Fibroblast of the aortic adventitia (primary cell): ENCODE measurements around the gene ACER2. TPM values are rescaled to one million over a fixed set of nuclear protein-coding genes. Genes with fewer than 3 reads are reported as not detected.
A peak's percentile ranks its signal among the peaks of the same experiment; 100 is the strongest.

Source experiments
- DNase-seq: peaks from one replicate; pipeline ENCODE4 v3.0.0-alpha.2; 2010; ENCODE audit warnings: low read depth
- H3K4me3 ChIP-seq: 2 replicates; pipeline ENCODE4 v1.5.1; 2011; ENCODE audit warnings: low read depth, mild to moderate bottlenecking, control low read depth, low read length, moderate library complexity
- total RNA-seq: library from RNA; depleted of rRNA; stranded (reverse); fragments of >200 nt; gene quantifications from 2 replicates; pipeline ENCODE4 v1.2.3, GENCODE V29; 2012; ENCODE audit warnings: low replicate concordance
- TF ChIP-seq, protein P1 (sequence below): IDR thresholded peaks from 2 replicates; pipeline ENCODE4 v1.5.1; 2011; ENCODE audit warnings: mild to moderate bottlenecking, low read length, control low read depth, inconsistent platforms; ENCODE audit not compliant: insufficient read depth

Gene ACER2
- total RNA-seq, 1 donor = 2.4 TPM

DNA sequence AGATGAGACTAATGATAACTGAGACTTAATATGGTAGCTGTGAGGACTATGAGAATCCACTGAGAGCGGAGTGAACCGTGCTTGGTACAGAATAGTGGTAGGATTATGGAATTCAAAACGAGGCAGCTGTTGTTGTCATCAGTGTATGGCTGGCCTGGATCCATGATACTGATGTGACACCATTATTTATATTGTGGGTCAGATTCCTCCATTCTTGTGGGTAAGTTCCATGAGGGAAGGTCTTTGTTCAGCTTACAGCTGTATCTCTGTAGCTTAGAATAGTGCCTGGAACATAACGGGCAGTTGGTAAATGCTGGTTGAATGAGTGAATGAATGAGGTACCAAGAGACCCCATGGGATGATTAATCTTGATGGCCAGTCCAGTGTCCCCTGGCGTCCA, 61.8 kb downstream of the ACER2 start:
- TF ChIP-seq, protein P1, sequence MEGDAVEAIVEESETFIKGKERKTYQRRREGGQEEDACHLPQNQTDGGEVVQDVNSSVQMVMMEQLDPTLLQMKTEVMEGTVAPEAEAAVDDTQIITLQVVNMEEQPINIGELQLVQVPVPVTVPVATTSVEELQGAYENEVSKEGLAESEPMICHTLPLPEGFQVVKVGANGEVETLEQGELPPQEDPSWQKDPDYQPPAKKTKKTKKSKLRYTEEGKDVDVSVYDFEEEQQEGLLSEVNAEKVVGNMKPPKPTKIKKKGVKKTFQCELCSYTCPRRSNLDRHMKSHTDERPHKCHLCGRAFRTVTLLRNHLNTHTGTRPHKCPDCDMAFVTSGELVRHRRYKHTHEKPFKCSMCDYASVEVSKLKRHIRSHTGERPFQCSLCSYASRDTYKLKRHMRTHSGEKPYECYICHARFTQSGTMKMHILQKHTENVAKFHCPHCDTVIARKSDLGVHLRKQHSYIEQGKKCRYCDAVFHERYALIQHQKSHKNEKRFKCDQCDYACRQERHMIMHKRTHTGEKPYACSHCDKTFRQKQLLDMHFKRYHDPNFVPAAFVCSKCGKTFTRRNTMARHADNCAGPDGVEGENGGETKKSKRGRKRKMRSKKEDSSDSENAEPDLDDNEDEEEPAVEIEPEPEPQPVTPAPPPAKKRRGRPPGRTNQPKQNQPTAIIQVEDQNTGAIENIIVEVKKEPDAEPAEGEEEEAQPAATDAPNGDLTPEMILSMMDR = no peak
- DNase-seq = no peak
- no peak overlapping the region for H3K4me3 ChIP-seq

DNA sequence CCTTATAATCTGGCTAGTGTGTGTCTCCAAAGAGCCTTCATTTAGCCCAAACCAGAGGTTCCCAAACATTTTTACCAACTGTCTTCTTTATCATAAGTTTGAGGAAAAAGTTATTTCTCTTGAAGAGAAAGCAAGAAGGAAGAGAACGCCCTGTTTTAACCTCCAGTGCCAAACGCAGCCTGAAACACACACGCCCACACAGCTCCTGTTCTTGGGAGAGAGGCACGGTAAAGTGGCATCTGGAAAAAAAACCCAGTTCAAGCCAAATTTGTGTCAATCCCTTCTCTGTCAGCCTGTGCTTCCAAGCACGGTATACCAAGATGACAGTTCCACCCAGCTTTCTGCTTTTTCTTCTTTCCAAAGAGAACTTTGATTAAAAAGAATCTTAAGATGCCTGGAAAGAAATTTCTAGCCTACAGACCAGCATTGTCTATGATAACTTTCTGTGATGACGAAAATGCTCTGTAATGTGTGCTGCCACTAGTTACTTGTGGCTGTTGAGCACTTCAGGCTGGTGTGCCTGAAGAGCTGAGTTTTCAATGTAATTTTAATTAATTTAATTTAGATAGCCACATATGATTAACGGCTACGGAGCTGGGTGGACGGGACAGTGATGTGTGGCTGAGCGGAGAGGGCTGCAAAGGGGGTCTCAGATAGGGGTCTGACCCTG, 62.3 kb downstream of the ACER2 start:
- DNase-seq = peak; percentile 39
- TF ChIP-seq, protein P1 = no peak
- peak overlapping the region; percentile 2 for H3K4me3 ChIP-seq

DNA sequence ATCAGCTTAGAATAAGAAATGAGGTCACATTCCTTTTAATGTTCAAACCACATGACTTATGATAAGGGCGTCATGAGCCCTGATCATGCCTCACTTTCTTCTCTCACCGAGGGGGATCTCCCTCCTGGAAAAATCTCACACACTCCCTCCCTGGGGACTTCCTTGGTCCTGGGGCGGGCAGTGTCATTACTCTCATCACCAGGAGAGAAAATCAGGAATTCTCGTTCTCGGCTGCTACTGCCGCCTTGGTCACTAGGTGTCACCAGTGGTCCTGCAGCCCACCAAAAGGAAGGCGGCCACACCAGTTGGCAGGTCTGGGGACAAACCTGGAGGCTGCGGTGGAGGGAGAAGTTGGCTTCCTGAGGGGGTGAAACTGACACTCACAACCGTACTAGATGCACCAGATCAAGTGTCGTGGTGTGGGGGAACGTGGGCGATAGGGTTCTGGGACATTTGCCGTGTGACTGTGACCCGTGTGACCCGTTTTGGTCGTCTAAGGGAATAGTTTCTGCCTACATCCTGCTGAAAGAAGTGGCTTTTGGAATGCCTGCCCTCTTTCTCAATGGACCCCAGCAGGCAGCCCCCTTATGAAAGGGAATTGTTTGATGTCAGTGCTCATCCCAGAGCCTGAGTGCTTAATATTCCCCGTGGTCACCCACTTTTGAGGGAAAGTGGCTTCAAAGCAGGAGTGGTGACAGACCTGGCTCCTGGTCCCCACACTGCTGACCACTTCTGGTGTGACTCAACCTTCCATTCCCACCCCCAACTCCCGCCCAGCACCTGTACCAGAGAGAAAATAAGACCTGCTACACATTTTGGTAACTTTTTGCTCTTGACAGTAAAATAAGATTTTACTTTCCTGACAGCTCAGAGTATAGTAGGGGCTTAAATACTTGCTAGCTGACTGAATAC, 63.2 kb downstream of the ACER2 start:
- H3K4me3 ChIP-seq = no peak overlapping the region
- TF ChIP-seq, protein P1 = peak; percentile 89
- peak; percentile 57 for DNase-seq

DNA sequence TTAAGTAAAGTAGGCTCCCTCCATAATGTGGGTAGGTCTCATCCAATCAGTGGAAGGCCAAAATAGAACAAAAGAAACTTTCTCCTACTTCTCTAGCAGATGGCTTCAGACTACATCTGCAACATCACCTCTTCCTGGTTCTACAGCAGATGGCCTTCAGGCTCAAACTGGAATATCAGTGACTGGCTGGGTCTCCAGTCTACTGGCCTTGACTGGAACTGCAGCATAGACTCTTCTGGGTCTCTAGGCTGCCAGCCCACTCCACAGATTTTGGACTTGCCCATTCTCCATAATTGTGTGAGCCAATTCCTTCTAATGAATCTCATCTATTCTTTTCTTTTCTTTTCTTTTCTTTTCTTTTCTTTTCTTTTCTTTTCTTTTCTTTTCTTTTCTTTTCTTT, 64.8 kb downstream of the ACER2 start:
- DNase-seq = no peak
- TF ChIP-seq, protein P1 = peak; percentile 19
- H3K4me3 ChIP-seq = no peak overlapping the region

DNA sequence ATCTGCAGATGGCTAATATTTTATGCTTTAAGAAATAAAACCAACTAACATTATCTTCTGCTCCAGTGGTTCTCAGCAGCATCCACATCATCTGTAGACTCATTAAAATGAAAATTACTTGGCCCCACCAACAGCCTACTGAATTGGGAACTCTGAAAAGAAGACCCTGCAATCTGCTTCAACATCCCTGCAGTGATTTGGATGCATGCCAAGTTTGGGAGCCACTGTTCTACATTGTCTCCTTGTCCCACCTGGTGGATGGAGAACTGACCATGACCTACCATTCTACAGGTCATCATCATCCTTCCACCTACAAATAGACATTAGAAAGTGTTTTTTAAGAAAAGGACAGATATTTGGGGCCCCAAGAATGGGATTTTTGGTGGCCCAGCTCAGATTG, 71.1 kb downstream of the ACER2 start:
- no peak for DNase-seq
- TF ChIP-seq, protein P1 = no peak
- no peak overlapping the region for H3K4me3 ChIP-seq

DNA sequence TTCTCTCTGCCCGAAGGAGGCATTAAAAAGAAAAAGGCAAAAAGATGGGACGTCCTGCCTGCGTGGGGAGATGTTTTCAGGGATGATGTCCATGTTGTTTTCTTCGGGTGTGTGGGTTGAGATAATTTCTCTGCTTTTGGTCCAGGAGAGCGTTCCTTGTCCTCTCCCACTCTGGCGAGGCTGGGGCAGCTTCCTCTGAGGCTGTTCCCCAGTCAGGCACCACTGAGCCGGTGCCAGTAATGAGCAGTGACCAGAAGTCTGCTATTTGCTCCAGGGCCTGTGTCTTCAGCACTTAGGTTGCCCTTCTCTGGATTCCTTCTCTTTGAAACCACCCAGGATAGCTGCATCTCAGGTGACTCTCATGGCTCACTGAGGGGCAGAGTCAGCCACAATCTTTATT, 71.5 kb downstream of the ACER2 start:
- no peak for DNase-seq
- H3K4me3 ChIP-seq = no peak overlapping the region
- TF ChIP-seq, protein P1 = no peak
